ENCODE results near the gene SBF2. TPM values are rescaled to one million over a fixed set of nuclear protein-coding genes. Genes with fewer than 3 reads are reported as not detected.

The SBF2 gene
- total RNA-seq, 1 experiment from 2014 or later, result 30.2 TPM

DNA sequence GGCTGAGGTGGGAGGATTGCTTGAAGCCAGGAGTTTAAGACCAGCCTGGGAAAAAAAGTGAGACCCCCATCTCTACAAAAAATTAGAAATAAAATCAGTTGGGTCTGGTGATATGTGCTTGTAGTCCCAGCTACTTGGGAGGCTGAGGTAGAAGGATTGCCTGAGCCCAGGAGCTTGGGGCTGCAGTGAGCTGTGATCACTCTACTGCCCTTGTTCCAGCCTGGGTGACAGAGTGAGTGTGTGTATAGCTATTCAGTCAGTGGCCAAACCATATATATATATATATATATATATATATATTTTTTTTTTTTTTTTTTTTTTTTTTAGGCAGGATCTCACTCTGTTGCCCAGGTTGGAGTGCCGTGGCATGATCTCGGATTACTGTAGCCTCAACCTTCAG lies 35.3 kb upstream of the SBF2 start:
- H2BK12ac ChIP-seq (ENCODE audit: insufficient read length, low read depth, low read length), result no peak overlapping the region
- H4K8ac ChIP-seq (replicated peaks; ENCODE audit: insufficient read length, low read depth, low read length), result no peak overlapping the region
- Mint-ChIP-seq H3K9me3 (no peaks in the 10 kb centered on the region; a peak in 2 of 5 replicates), H3K4me1 (peaks cover 6 to 35% of the 10 kb centered on the region in 2 experiments), H3K4me3 (no peak overlapping the region), H3K27ac (0 out of 7 replicates have a peak overlapping the region, but pooled peaks of 1 of the 3 experiments have one; percentile 45), H3K36me3 (ENCODE audit: insufficient read depth in 1 of 3, low read depth in 3 of 3) (peaks cover 0 to 14% (median 4%) of the 10 kb centered on the region in 3 experiments; a peak in 3 of 7 replicates), H3K27me3 (ENCODE audit: low read depth) (peaks cover 2% of the 10 kb centered on the region; the same call in 1 of the 2 replicates)
- no peak overlapping the region for H4K5ac ChIP-seq (ENCODE audit: insufficient read length, low read depth, low read length)
- no peak overlapping the region for H3T11ph ChIP-seq (ENCODE audit: low read length)
- H3K79me2 ChIP-seq (ENCODE audit: insufficient read depth, low read length), result no peaks in the 10 kb centered on the region
- H2BK120ac ChIP-seq (ENCODE audit: low read depth, low read length, poor library complexity, severe bottlenecking), result no peak overlapping the region
- no peak overlapping the region for H2BK15ac ChIP-seq (ENCODE audit: low read depth, low read length)
- DNase-seq, result no peak
- no peaks in the 10 kb centered on the region for H3K23me2 ChIP-seq (ENCODE audit: insufficient read length, low read depth, low read length, poor library complexity, severe bottlenecking)
- H2AFZ ChIP-seq (ENCODE audit: low read length), result no peak overlapping the region
- no peak overlapping the region for H2AK5ac ChIP-seq (ENCODE audit: insufficient read length, low read length)
- H4K91ac ChIP-seq (ENCODE audit: insufficient read length, low read depth, low read length), result no peak overlapping the region
- H3K18ac ChIP-seq (ENCODE audit: insufficient read length, low read depth, low read length), result no peak overlapping the region
- no peak overlapping the region for H3K14ac ChIP-seq (ENCODE audit: insufficient read depth, low read length)
- H3K56ac ChIP-seq (ENCODE audit: insufficient read length, low read depth, low read length), result no peak overlapping the region
- no peaks in the 10 kb centered on the region for H3K27me3 ChIP-seq (ENCODE audit: insufficient read depth, low read length)
- H4K20me1 ChIP-seq (ENCODE audit: control insufficient read depth, insufficient read depth, insufficient read length), result no peaks in the 10 kb centered on the region
- no peak overlapping the region for H2BK5ac ChIP-seq (ENCODE audit: insufficient read length, low read length)
- no CpG with 5 or more reads among the region's 2 CpGs for WGBS (ENCODE audit: extremely low coverage, insufficient read length, low lambda C conversion rate)
- H3K9me3 ChIP-seq (ENCODE audit: control insufficient read depth, low read depth, low read length), result no peaks in the 10 kb centered on the region
- no peak overlapping the region for H3K4ac ChIP-seq (ENCODE audit: low read depth, low read length)
- no peak overlapping the region for H3K27ac ChIP-seq (ENCODE audit: insufficient read length, low read depth, low read length)
- 0 out of 2 replicates have a peak, but pooled peaks cover 3% of the 10 kb centered on the region for H3K4me1 ChIP-seq (ENCODE audit: insufficient read depth, low read length)
- TF ChIP-seq CTCF (conservative IDR thresholded peaks at IDR 0.05), result no peak
- H3K4me2 ChIP-seq (ENCODE audit: insufficient read depth, insufficient read length, low read length), result no peak overlapping the region
- H3K79me1 ChIP-seq (ENCODE audit: insufficient read depth, low read depth, low read length, poor library complexity, severe bottlenecking), result no peaks in the 10 kb centered on the region
- no peak overlapping the region for H3K9ac ChIP-seq (ENCODE audit: extremely low read depth, insufficient read length, low read length)
- H3K23ac ChIP-seq (ENCODE audit: insufficient read length, low read depth, low read length), result no peak overlapping the region
- H2BK20ac ChIP-seq (ENCODE audit: low read depth, low read length, poor library complexity, severe bottlenecking), result no peak overlapping the region

All from H9 (cell line).